Esophagus squamous epithelium (tissue), 4 donors: Measurements from ENCODE around the gene POLR1E.

ENCODE experiments used
- CTCF ChIP-seq, 6 experiments: fragments of 450-650 bp in 4 of 6; fragments of 200-600 bp in 2 of 6; sonication (generic) in 2 of 6; IDR thresholded peaks; one replicate each; pipeline ENCODE4 v1.5.1; 2016 to 2019; ENCODE audit warnings: antibody characterized with exemption in 6 of 6, mild to moderate bottlenecking in 4 of 6, moderate library complexity in 4 of 6
- POLR2A ChIP-seq, 4 donors: fragments of 450-650 bp; IDR thresholded peaks; one replicate each; pipeline ENCODE4 v1.6.1; 2017; ENCODE audit warnings: antibody characterized with exemption in 4 of 4, mild to moderate bottlenecking in 4 of 4, moderate library complexity in 3 of 4

- TF ChIP-seq CTCF (IDR thresholded peaks at IDR 0.05) = no peak
- no peak for TF ChIP-seq POLR2A (IDR thresholded peaks at IDR 0.05)
Observed at GRCh38 chr9:37455884-37456647, 29.7 kb upstream of the POLR1E start.
